ENCODE data around the gene PLEKHG4B.

The PLEKHG4B gene

GRCh38 chr5:53381-54174 lies 38.4 kb upstream of the PLEKHG4B start:
- Histone ChIP-seq H3K27ac (ENCODE audit: low read length) (no peak overlapping the region), H3K36me3 (replicated peaks; ENCODE audit: insufficient read depth, low read length) (no peaks in the 10 kb centered on the region), H3F3A (ENCODE audit: insufficient read depth, low read length) (no peaks in the 10 kb centered on the region), H3K4me3 (ENCODE audit: low read length) (no peak overlapping the region), H4K20me1 (ENCODE audit: insufficient read depth, low read length) (no peaks in the 10 kb centered on the region), H3K9me2 (replicated peaks; ENCODE audit: insufficient read depth, low read length) (no peaks in the 10 kb centered on the region), H3K79me2 (ENCODE audit: low read length) (no peaks in the 10 kb centered on the region), H3K9me3 (replicated peaks; ENCODE audit: insufficient read depth, low read length) (no peaks in the 10 kb centered on the region), H3K4me1 (ENCODE audit: low read length) (no peaks in the 10 kb centered on the region), H3K9ac (ENCODE audit: low read length) (no peak overlapping the region), H2AFZ (ENCODE audit: low read length) (no peak overlapping the region), H3K27me3 (replicated peaks; ENCODE audit: insufficient read depth, low read length) (peaks cover 22% of the 10 kb centered on the region), H3K4me2 (ENCODE audit: low read depth, low read length) (no peak overlapping the region)
- no peak for DNase-seq
- TF ChIP-seq EZH2 (optimal IDR thresholded peaks at IDR 0.05; ENCODE audit: low read depth, low read length) = no peak
- TF ChIP-seq EZH2phosphoT487 (IDR thresholded peaks at IDR 0.05; ENCODE audit: low read length) = no peak
- TF ChIP-seq, protein P1, sequence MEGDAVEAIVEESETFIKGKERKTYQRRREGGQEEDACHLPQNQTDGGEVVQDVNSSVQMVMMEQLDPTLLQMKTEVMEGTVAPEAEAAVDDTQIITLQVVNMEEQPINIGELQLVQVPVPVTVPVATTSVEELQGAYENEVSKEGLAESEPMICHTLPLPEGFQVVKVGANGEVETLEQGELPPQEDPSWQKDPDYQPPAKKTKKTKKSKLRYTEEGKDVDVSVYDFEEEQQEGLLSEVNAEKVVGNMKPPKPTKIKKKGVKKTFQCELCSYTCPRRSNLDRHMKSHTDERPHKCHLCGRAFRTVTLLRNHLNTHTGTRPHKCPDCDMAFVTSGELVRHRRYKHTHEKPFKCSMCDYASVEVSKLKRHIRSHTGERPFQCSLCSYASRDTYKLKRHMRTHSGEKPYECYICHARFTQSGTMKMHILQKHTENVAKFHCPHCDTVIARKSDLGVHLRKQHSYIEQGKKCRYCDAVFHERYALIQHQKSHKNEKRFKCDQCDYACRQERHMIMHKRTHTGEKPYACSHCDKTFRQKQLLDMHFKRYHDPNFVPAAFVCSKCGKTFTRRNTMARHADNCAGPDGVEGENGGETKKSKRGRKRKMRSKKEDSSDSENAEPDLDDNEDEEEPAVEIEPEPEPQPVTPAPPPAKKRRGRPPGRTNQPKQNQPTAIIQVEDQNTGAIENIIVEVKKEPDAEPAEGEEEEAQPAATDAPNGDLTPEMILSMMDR (IDR thresholded peaks at IDR 0.05; ENCODE audit: low read length) = no peak

GRCh38 chr5:54175-54730 lies 37.7 kb upstream of the PLEKHG4B start:
- H3K4me3 ChIP-seq (ENCODE audit: low read length) = no peak overlapping the region
- TF ChIP-seq EZH2 (optimal IDR thresholded peaks at IDR 0.05; ENCODE audit: low read depth, low read length) (no peak), EZH2phosphoT487 (IDR thresholded peaks at IDR 0.05; ENCODE audit: low read length) (no peak)
- TF ChIP-seq, protein P1 (IDR thresholded peaks at IDR 0.05; ENCODE audit: low read length) = no peak

GRCh38 chr5:54876-55569 lies 36.9 kb upstream of the PLEKHG4B start:
- Histone ChIP-seq H3K4me2 (ENCODE audit: low read depth, low read length) (no peak overlapping the region), H4K20me1 (ENCODE audit: insufficient read depth, low read length) (no peaks in the 10 kb centered on the region), H3K9ac (ENCODE audit: low read length) (no peak overlapping the region), H3K4me1 (ENCODE audit: low read length) (no peaks in the 10 kb centered on the region), H3K9me2 (replicated peaks; ENCODE audit: insufficient read depth, low read length) (no peaks in the 10 kb centered on the region), H3F3A (ENCODE audit: insufficient read depth, low read length) (no peaks in the 10 kb centered on the region), H2AFZ (ENCODE audit: low read length) (no peak overlapping the region), H3K27me3 (replicated peaks; ENCODE audit: insufficient read depth, low read length) (peaks cover 27% of the 10 kb centered on the region), H3K79me2 (ENCODE audit: low read length) (no peaks in the 10 kb centered on the region), H3K36me3 (replicated peaks; ENCODE audit: insufficient read depth, low read length) (no peaks in the 10 kb centered on the region), H3K9me3 (replicated peaks; ENCODE audit: insufficient read depth, low read length) (no peaks in the 10 kb centered on the region), H3K27ac (ENCODE audit: low read length) (no peak overlapping the region), H3K4me3 (ENCODE audit: low read length) (no peak overlapping the region)
- no peak for DNase-seq
- TF ChIP-seq EZH2 (optimal IDR thresholded peaks at IDR 0.05; ENCODE audit: low read depth, low read length) (no peak), EZH2phosphoT487 (IDR thresholded peaks at IDR 0.05; ENCODE audit: low read length) (no peak)
- TF ChIP-seq, protein P1 (IDR thresholded peaks at IDR 0.05; ENCODE audit: low read length) = no peak

More at GRCh38 chr5:54175-54730, 37.7 kb upstream of the PLEKHG4B start:
- Histone ChIP-seq H2AFZ (ENCODE audit: low read length) (no peak overlapping the region), H3K9me2 (replicated peaks; ENCODE audit: insufficient read depth, low read length) (no peaks in the 10 kb centered on the region), H3K27me3 (replicated peaks; ENCODE audit: insufficient read depth, low read length) (peaks cover 27% of the 10 kb centered on the region), H3K4me1 (ENCODE audit: low read length) (no peaks in the 10 kb centered on the region), H3K4me2 (ENCODE audit: low read depth, low read length) (no peak overlapping the region), H3K36me3 (replicated peaks; ENCODE audit: insufficient read depth, low read length) (no peaks in the 10 kb centered on the region), H3K79me2 (ENCODE audit: low read length) (no peaks in the 10 kb centered on the region), H3K9me3 (replicated peaks; ENCODE audit: insufficient read depth, low read length) (no peaks in the 10 kb centered on the region), H3K27ac (ENCODE audit: low read length) (no peak overlapping the region), H3F3A (ENCODE audit: insufficient read depth, low read length) (no peaks in the 10 kb centered on the region), H4K20me1 (ENCODE audit: insufficient read depth, low read length) (no peaks in the 10 kb centered on the region), H3K9ac (ENCODE audit: low read length) (no peak overlapping the region)
- no peak for DNase-seq

Measured in MM.1S (cell line).